HG02571 (cell line): ENCODE measurements around the gene THY1.

Experiments
- ATAC-seq: cut with Tn5 transposase; IDR thresholded peaks from one replicate; pipeline ENCODE4 v1.9.1; 2021; ENCODE audit warnings: mild to moderate bottlenecking, moderate library complexity; ENCODE audit not compliant: unreplicated experiment

THY1 gene

DNA sequence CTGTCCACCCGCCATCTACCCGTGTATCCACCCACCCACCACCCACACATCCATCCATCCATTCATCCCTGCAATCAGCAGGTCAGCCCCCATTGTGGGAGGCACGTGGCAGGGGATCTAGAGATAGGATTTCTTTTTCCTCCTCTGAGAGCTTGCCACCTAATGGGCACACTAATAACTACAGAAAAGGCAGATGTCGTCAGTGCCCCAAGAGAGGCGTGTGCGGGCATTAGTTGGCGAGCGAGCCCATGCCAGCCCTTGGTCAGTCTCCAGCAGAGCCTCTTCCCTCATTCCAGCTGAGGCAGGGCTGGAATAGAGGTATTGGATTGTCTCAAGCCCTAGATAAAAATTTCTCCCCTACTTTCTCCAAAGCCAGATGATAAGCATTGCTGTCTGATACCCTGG, 51.2 kb downstream of the THY1 start:
- no peak for ATAC-seq

DNA sequence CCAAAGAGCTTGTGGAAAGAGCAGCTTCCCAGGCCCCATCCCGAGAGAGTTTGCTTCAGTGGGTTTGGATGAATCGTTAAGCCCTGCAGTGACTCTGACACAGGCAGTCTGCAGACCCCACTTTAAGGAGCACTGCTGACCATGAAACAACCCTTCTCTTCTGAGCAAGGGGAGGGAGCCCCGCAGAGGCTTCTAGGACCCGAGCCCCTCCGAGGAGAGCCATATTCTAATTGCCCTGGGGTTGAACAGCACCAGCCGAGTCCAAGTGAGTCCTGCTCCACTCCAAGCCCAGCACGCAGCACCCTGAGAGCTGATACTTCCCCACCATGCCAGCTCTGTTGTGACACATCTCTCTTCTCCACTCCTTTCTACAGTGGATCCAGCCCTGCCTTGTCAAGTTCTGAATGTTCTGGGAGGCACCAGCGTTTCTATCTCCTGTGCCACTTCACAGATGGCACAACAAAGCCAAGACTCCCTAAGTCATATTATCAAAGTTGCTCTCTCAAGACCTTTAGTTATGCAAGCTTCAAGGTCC, 51.8 kb downstream of the THY1 start:
- ATAC-seq = no peak

DNA sequence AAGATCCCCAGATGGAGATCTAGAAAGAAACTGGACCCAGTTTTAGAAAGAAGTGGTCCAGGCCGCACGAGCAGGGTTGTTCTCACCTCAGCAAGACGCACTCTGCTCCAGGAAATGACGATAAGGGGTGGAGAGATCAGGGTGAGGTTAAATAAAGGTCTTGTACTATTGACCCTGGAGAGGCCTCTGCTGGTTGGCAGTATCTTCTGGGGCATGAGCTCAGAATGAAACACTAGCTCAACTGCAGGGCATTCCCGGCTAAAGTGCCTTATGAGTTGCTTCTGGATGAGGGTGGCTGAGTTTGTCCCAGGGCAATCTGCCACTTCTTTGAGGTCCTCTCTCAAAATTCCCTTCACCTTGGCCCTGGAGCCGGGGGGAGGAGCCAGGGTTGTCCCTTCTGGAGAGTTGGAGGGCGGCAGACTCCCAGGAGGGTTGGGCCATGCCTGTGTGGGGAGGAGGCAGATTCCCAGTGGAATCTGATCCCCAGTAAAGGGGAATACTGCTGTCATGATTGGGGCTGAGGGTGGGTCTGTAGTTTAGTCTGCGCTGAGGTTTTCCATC, 52.4 kb downstream of the THY1 start:
- no peak for ATAC-seq

DNA sequence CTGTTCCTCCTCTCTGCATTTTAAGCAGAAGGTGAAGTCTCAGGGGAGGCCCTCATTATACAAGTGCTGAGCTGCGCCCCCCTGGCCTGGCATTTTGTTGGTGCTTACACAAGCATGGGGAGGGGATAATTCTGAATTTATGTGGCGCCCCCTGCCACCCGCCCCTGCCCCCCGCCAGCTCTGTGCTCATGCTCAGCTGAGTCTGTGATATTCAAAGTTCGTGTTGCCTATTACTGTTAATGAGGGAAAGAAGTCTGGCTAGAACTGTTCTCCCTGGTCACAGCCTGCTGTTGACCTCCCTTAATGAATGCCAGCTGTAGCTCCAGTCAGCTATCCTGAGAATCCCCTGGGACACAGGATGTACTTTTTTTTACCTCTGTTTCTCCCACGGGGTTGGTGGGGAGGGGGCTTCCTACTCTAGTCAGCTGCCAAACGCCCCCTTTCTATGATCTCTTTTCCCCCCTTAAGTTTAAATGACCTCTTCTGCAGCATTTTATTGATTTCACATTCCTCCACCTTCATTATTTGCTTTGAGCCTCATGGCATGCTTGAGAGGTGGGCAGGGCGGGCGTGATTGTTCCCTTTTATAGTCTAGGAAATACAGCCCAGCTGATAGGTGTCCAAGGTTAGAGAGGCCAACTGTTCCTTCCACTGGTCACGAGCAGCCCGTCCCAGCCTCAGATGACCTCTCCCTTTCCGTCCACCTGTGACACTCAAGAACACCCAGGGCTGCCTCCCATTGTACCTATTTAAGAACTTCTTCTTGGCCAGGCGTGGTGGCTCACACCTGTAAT, 53.6 kb downstream of the THY1 start:
- no peak for ATAC-seq

DNA sequence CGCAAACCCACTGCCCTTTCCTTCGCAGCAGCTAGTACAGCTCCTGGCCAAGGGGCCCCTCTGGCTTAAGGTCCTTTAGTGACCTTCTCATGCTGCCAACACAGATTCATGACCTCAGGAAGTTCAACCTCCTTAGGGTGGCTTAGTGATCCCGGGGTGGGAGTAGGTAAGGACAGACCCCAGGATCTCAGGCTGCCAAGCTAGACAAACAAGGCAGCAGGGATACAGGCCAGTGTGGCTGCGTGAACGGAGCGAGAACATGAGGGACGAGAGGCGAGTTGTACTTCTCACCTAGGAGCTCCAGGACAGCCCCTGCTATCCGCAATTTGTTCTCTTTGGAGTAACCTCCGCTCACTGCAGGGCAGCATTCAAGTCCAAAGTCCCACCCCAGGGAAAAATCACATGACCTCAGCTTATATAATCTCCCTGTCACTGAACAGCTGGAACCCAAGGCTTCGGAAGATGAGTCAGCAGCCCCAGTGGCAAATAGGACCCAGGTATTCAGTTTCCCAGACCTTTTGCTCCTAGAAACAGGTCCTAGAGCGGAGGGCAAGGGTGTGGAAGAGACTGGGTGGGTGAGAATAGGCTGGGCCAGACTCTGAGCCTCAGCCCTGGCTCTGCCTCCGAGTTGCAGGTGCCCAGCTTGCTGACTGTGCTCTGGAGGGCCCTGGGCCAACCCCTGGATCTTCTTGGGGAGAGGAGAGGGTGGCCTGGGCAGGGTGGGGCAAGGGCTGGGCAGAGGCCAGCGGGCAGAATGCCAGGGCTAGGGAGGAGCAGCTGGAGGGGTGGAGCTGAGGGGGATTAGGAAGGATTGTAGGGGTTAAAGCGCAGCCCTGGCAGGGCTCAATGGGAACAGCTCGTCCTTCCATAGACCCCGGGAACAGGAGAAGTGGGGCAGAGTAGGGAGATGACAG, 54.6 kb downstream of the THY1 start:
- ATAC-seq = no peak

DNA sequence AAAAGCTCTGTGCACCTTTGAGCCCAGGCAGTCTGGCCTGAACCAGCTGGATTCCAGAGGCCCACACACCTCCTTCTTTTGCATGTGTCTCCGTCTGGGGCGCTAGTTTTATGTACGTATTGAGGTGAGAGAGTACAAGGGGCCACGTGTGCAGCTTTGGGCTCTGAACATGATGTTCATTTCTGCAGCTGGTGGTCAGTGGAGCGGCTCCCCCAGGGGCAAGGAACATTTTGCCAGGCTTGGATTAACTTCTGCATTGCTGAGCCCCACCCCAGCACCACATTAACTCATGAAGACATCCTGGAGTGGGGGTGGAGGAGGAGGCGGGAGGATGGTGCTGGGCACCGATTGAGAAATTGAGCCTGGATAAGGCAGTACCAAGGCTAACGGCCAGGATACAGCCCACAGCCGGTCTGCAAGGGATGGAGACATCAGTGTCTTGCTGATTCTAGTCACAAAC, 55.3 kb downstream of the THY1 start:
- ATAC-seq = no peak
